ENCODE results near the gene CEACAM3.
"Not testable (repeated sequence)": the region's sequence is repeated elsewhere in the genome, so short reads cannot be mapped to it uniquely, and the experiment has no call there.

CEACAM3 gene

DNA sequence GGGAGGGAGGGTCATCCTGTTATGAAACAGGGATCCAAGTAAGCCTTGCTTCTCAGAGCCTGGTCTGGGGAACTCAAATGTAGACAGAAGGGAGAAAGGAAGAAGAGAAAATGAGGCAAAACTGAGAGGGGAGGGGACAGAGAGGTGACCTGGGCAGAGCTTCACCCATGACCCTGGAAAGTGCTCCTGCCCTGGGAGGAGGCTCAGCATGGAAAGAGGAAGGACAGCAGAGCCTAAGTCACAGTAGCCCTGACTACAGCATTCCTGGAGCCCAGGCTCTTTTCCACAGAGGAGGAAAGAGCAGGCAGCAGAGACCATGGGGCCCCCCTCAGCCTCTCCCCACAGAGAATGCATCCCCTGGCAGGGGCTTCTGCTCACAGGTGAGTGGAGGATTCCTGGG is at the start of gene CEACAM3:
Gene CEACAM3 (plus strand): TSS at position 226 of the 400 bp plus-strand sequence. CDS start 91 bp downstream, at position 317.
- DNase-seq = no peak

DNA sequence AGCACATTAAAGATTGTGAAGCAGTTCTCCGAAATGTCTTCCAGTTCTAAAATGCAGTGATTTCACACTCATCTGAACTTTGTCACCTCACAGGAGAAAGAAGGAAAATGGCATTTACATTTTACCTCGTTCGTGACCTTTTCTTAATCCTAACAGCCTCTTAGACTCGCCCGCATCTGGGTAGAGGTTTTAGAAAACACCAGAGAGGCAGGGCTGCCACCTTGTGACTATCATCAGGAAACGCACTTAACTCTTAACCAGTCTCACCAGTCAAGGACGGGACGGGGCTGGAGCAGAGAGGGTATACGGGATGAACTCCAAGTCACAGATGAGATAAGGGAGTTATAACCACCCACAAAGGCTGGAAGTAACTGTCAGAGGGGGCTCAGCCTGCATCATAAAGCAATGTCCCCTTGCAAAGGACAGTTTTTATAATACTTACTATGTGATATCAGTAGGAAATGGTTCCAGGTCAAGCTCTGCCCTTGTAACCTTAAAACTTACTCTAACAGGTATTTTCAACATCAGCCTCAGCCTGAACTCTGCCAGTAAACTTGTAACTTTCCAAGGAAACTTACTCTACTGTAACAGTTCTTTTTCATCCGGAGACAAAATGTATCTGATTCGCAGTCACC is 49.7 kb upstream of the CEACAM3 start:
- peak; percentile 55 to 59 for DNase-seq

DNA sequence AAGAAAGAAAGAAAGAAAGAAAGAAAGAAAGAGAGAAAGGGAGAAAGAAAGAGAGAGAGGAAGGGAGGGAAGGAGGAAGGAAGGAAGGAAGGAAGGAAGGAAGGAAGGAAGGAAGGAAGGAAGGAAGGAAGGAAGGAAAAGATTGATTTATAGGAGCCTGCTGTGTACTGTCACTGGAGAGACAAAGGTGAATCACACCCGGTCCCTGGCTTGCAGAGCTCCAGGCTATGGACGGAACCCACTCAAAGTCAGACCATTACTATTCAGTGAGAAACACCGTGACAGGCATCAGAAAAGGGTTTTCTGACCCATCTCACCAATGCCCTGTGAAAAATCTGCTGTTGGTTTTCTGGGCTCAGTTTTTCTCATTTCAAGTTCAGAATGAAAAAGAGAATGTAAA is 48.4 kb upstream of the CEACAM3 start:
- no peak for DNase-seq

DNA sequence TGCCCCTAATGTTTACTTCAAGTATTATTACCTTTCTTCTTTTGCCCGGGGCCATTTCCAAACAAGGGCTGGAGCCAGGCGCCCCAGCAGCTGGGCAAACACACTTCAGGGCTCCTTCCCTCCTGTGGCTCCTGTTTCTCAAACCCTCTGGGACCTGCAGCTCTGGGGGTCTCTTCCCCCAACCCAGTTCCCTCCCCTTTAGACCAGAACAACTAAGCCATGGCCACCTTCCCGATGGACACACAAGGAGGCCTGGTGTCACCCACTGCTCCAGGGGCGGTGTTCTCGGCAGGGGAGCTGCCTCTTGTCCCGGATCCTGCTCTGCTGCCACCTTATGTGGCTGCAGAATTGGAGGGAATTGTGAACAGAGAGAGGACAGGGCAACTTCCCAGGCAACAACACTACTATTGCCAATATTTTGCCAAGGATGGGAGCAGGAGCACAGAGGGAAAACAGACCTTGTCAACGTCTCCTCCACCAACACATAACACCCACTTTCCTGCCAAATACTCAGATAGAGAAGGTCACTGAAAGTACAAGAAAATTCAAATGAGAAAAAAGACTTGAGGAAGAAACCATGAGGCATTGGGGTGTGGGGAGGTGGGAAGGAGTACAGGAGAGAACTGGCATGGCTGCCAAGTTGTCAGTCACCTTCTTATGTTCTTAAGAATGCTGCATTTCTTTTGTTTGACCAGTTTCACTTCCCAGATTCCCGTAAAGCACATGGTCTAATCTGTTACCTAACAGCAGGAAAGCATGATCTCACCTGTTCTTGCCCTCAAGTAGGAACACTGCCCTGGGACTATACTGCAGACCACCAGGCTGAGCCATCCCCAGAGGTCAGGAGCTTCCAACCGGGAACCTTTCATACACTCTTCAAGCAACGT is 45.9 kb upstream of the CEACAM3 start:
- DNase-seq = not testable (repeated sequence)

DNA sequence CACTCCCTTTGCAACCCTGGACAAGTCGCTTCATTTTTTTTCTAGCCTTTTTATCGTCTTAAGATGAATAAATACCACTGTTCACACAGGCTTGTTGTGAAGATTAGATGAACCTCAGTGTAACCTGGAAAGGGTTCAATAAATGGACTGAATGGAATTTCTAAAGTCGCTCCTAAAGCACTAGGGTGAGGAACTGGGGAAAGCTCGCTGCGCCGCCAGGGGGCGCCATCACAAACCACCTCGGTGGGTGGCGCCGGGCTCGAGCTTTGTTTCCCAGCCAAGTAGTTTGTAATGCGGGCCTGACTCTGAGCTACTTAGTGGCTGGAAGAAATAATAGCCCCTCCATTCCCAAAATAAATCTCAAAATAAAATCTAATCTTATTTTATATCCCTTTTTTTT is 43.2 kb upstream of the CEACAM3 start:
- peak; percentile 86 for DNase-seq

DNA sequence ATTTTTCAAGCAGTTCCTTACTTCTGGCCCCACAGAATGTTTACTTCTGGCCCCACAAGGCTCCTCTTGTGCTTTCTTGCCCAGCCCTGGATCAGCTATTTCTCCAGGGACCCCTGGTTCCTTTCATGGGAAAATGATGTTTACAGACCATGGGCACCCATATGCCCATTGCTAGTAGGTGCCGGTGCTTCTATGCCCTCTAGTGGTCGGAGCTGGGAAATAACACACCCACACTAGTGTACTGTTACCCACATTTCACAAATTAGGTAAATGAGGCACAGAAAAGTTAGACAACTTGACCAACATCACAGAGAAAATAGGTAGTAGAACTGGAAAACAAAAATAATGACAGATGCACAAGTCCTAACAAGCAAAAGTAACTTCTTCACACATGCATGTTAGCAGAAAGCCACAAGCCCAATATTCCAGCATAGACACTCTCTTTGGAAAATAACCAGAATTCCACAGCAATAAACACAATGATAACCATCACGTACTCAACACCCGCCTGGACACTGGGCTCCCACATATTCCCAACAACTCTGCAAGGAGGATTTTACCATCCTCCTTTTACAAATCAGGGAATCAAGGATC is 42.4 kb upstream of the CEACAM3 start:
- peak; percentile 77 to 79 for DNase-seq

DNA sequence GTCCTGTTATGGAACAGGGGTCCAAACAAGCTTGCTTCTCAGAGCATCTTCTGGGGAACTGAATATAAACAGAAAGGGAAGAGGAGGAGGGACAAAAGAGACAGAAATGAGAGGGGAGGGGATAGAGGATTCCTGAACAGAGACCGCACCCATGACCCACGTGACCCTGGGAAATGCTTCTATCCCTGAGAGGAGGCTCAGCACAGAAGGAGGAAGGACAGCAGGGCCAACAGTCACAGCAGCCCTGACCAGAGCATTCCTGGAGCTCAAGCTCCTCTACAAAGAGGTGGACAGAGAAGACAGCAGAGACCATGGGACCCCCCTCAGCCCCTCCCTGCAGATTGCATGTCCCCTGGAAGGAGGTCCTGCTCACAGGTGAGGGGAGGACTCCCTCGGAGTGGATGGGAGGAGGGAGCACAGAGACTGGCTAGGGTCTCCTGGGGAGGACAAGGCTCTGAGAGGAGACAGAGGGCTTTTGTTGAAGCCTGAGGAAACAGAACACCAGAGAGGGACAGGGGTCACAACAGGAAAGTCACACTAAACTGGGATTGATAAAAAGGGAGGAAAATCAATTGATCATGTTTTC is 41.0 kb upstream of the CEACAM3 start, which contains the start of gene CEACAM6:
Gene CEACAM6 (plus strand): TSS at position 203 of the 586 bp plus-strand sequence. CDS start 109 bp downstream, at position 312.
- DNase-seq = no peak

DNA sequence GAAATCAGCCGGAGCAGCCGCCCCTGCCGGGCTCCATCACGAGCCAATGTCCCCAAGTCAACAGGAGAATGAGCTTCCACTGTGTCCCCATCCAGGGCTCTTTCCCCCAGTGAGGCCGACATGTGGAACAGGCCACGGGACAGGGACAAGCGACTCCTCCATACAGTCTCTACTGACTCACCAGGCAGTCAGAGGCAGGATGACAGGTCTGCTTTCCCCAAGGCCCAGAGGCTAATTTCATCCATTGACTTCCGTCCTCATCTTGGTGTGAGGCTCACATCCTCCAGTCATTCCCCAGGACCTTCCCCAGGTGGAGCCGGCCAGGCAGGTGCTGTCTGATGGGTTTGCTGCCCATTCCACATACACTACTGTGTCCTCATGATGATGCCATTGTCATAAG is 37.5 kb upstream of the CEACAM3 start:
- no peak for DNase-seq

DNA sequence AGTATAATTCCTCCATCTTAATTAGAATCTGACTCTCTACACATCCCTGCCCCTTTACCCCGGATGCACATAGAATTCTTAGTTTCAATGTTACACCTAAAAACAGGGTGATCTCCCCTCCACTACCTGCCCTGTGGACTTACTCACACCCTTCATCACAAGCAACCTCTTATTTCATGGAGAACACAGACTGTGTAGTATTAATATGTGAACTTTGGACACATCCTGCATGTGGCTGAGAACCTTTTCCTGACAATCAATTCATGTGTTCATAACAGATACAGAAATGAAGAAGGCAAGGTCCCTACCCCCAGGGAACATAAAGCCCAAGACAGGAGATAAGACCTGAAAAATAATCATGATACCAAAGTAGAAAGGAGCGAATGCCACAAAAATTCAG is 29.3 kb upstream of the CEACAM3 start:
- DNase-seq = no peak

DNA sequence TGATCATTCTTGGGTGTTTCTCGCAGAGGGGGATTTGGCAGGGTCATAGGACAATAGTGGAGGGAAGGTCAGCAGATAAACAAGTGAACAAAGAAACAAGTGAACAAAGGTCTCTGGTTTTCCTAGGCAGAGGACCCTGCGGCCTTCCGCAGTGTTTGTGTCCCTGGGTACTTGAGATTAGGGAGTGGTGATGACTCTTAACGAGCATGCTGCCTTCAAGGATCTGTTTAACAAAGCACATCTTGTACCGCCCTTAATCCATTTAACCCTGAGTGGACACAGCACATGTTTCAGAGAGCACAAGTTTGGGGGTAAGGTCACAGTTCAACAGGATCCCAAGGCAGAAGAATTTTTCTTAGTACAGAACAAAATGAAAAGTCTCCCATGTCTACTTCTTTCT is 28.3 kb upstream of the CEACAM3 start:
- DNase-seq = not testable (repeated sequence)

DNA sequence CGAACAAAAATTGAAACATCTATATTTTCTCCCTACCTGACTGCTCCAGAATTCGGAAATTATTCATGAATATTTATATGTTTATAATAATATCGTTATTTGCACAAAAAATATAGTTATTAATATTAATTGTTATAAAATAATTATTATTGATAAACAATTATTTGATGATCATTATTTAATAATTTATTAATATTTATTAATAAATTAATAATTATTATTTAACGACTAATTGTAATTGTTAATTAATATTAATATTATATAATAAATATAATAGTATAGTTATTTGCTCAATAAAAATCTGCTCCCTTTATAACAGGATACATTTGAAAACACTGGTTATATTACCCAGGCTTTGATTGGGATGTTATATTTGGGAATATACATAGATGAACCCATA is 26.8 kb upstream of the CEACAM3 start:
- no peak for DNase-seq

DNA sequence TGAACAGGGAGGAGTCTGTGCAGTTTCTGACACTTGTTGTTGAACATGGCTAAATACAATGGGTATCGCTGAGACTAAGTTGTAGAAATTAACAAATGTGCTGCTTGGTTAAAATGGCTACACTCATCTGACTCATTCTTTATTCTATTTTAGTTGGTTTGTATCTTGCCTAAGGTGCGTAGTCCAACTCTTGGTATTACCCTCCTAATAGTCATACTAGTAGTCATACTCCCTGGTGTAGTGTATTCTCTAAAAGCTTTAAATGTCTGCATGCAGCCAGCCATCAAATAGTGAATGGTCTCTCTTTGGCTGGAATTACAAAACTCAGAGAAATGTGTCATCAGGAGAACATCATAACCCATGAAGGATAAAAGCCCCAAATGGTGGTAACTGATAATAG is 25.0 kb upstream of the CEACAM3 start:
- no peak for DNase-seq

DNA sequence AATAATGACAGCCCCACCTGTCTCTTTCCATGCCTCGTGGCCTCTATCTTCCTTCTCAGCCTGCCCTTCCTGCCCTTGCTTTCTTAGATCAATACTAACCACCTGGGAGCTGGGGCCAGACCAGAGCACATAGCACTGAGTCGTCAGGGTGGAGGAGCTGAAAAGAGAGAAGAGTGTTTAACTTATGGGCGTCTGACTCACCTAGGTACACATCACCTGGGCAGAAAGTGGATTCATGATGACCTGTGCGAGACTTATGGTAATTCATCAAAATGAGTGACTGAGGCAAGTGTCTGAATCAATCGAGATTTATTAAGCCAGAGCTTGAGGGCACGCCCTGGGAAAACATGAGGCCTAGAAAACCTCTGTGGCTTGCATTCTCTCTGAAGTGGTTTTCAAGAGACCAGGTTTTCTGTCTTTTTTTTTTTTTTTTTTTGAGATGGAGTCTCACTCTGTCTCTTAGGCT is 21.8 kb upstream of the CEACAM3 start:
- peak; percentile 44 to 47 for DNase-seq

DNA sequence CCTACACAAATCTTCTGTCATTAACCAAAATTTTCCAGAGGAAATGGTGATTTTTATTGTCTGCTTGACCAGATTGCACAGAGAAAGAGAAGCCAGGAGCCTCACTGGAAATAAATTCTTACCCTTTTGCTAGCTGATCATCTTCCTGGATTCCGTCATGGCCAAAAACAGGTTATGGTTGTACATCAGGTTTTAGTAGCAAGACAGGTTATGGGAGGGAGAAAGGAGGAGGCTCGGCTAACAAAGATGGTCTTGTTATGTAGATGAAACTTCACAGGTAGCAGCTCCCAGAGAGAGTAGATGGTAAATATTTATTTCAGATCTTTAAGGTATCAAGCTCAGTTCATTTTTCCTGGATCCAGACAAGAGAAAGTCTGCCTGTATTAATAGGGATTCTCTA is 19.7 kb upstream of the CEACAM3 start:
- no peak for DNase-seq

DNA sequence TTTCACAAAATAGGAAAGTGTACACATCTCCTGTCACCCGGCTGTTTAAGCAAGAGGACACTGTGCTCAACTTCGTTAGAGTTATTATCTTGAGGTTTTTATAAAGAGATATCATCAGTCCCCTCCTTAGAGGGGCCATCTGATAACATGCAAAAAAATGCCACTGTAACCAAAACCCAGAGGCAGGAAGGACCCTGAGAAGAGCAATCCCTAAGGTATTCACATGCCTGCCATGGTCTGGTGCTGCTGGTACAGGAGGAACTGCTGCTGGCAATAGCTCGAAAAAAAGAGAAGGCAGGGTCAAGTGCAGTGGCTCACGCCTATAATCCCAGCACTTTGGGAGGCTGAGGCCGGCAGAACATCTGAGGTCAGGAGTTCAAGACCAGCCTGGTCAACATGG is 12.8 kb upstream of the CEACAM3 start:
- DNase-seq = no peak

DNA sequence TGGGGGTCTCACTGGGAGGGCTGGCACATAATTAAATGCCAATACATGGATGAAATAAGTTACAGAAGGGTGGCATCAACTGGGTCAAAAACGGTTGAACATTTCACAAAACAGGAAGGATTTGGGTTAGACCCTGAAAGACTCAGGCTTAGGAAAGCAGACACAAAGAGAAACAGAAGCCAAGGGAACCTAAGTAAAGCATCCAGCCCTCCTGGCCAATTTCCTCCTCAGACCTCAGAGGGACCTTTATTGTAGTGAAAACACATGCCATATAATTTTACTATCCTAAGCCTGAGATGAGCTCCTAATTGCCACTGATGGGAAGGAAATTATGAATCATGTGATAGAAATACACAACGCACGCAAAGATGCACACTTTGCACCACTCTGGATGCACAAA is 12.1 kb upstream of the CEACAM3 start:
- DNase-seq = no peak

DNA sequence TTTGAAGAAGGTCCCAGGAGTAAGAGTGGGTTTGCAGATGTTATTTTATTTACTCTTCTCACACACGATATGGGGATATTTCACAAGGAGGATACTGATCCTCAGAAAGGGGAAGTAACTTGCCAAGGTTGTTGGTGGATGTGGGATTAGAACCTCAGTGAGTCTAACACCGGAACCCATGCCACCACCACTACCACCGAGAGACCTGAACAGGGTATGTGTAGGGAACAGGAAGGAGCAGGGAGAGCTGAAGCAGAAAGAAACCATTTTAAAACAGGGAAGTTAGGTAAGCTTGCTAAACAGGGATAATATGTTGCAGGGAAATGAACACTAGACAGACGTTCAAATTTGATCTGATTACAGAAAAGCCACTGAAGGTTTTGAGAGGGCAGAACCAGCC is 11.6 kb upstream of the CEACAM3 start:
- DNase-seq = no peak

DNA sequence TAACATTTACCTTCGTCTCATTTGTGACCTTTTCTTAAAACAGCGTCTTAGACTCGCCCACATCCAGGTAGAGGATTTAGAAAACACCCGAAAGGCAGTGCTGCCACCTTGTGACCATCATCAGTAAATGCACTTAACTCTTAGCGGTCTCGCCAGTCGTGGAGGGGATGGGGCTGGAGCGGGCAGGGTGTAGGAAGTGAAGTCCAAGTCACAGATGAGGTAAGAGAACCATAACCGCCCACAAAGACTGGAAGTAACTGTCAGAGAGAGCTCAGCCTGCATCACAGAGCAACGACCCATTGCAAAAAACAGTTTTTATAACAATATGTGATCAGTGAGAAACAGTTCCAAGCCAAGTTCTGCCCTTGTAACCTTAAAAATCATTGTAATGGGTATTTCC is 10.7 kb upstream of the CEACAM3 start:
- peak; percentile 68 to 73 for DNase-seq

DNA sequence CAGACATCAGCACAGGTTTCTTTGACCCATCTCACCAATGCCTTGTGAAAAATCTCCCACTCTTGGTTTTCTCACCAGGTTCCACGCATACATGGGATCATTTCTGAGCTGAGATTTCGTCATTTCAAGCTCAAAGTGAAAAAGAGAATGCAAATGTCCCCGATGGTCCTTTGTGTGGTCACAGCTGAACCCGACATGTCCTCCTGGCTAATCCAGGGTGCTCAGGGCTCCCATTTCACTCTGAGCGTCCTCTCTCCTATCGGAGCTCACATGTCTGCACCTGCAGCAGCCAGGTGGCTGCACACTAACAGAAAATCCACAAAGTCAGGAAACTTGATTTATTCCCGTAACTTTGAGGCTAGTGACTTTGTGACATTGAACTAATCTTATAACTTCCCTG is 9.3 kb upstream of the CEACAM3 start:
- no peak for DNase-seq

DNA sequence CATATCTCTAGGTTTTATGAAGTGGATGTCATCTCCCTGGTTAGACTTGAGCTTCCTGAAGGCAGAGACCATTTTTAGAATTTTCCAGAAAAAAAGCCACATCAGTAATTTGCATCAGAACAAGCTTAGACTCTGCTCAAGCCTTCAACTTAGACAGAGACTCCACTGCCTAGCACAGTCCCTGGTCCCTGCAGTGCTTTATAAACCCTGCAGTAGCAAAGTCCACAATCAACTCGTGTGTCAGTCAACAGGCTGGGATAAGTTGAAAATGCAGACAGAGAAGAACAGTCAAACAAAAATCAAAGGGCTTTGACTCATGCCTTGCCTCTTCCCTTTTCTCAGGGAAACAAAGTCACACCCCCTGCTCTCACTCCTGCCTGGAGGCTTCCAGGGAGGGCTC is 7.9 kb upstream of the CEACAM3 start:
- not testable (repeated sequence) for DNase-seq

DNA sequence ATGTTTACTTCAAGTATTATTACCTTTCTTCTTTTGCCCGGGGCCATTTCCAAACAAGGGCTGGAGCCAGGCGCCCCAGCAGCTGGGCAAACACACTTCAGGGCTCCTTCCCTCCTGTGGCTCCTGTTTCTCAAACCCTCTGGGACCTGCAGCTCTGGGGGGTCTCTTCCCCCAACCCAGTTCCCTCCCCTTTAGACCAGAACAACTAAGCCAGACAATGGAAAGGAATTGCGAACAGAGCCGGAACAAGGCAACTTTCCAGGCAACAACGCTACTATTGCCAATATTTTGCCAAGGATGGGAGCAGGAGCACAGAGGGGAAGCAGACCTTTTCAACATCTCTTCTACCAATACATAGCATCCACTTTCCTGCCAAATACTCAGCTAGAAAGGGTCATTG is 7.3 kb upstream of the CEACAM3 start:
- DNase-seq = not testable (repeated sequence)

DNA sequence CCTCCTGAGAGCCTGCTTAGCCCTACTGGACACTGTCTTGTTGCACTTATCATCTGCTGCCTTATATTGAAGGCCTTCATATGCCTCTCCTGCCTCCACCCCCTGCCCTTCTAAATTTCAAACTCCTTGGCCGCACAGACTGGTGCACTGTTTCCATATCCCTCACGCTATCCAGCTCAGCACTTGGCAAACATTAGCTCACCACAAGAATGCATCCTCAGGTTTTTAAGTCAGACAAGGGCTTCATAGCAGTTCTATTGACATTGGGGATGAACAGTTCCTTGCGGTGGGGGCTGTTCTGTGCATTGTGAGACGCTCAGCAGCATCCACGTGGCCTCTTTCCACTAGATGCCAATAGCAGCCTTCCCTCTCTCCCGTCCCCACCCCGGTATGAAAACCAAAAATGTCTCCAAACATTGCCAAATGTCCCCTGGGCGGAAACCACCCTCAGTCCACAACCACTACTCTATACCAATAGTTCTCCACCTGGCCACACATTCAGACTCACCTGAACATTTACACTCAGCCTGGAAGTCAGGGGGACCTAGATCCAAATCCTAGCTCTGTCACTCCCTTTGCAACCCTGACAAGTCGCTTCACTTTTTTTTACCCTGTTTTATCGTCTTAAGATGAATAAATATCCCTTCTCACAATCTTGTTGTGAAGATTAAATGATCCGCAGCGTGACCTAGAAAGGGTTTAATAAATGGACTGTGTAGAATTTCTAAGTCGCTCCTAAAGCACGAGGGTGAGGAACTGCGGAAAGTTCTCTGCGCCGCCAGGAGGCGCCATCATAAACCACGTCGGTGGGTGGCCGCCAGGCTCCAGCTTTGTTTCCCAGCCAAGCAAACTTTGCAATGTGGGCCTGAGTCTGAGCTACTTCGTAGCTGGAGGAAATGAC is 3.6 kb upstream of the CEACAM3 start:
- peak; percentile 55 to 68 for DNase-seq

Measured in stimulated activated CD4-positive, alpha-beta T cell treated with anti-CD3 and anti-CD28 coated beads, Interleukin-2, amount 100 ng/mL, for 24 hours (primary cell).